OCI-LY7 (cell line): ENCODE measurements around the gene NBPF4.
"Not testable (repeated sequence)": the region's sequence is repeated elsewhere in the genome, so short reads cannot be mapped to it uniquely, and the experiment has no call there.

Experiments used
- EZH2phosphoT487 ChIP-seq: fragments of 200-600 bp; sonication (generic); IDR thresholded peaks from 2 replicates; pipeline ENCODE4 v1.6.1; 2018; ENCODE audit warnings: low read depth, borderline replicate concordance, mild to moderate bottlenecking, mixed run types, antibody characterized with exemption, low read length, moderate library complexity, mixed read lengths
- TF ChIP-seq, protein P1 (sequence below): fragments of 200-600 bp; sonication (generic); conservative IDR thresholded peaks from 2 replicates; pipeline ENCODE4 v1.5.1; 2014; ENCODE audit warnings: mild to moderate bottlenecking, antibody characterized with exemption, low read length, moderate library complexity, mixed read lengths

DNA sequence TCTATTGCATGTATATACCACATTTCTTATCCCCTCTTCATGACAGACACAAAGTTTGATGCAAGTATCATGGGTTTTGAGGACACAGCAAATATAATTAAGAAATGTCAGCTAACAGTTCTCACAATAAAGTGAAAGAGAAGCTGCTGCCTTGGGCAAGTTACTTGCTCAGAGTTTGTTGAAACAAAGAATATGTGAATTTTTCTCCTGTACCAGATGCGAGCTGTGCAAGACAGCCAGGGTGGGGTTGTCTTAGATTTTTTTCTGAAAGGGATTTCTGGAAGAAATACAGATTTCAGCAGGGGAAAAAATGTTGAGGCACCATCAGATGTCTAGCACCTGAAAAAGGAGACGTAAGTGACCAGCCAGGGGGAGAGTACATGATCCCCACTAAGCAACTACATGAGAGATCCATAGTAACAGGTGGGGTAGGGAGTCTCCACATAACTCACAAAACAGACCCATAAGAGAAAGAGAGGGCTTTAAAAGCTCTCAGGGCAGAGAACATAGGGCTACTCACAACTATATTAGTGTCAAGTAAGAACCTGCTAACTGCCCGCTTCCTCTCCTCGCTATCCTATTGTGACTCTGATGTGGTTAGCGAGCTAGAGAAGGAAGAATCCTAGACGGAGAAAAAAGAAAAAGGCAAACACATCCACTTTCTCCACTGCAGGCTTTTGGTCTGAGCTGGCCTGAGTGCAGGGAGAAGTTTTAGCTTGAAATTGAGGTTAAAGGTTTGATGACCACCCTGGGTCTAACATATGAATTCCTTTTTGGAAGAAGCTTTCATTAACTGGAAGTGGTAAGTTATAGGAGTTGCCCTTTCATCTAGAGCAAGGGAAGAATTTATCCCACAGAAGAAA lies 27.6 kb downstream of the NBPF4 start:
- TF ChIP-seq, protein P1, sequence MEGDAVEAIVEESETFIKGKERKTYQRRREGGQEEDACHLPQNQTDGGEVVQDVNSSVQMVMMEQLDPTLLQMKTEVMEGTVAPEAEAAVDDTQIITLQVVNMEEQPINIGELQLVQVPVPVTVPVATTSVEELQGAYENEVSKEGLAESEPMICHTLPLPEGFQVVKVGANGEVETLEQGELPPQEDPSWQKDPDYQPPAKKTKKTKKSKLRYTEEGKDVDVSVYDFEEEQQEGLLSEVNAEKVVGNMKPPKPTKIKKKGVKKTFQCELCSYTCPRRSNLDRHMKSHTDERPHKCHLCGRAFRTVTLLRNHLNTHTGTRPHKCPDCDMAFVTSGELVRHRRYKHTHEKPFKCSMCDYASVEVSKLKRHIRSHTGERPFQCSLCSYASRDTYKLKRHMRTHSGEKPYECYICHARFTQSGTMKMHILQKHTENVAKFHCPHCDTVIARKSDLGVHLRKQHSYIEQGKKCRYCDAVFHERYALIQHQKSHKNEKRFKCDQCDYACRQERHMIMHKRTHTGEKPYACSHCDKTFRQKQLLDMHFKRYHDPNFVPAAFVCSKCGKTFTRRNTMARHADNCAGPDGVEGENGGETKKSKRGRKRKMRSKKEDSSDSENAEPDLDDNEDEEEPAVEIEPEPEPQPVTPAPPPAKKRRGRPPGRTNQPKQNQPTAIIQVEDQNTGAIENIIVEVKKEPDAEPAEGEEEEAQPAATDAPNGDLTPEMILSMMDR = not testable (repeated sequence)
- not testable (repeated sequence) for TF ChIP-seq EZH2phosphoT487
